K562 (cell line): ENCODE results near the gene PXK. TPM values are rescaled to one million over a fixed set of nuclear protein-coding genes. Genes with fewer than 3 reads are reported as not detected.

Experiments
- CBX8 ChIP-seq: fragments of 200-600 bp; sonication (generic); IDR thresholded peaks from 2 replicates; pipeline ENCODE4 v1.6.1; 2012; ENCODE audit warnings: borderline replicate concordance, mixed run types, low read depth, mild to moderate bottlenecking, moderate library complexity, mixed read lengths, low read length, control low read depth, inconsistent platforms; ENCODE audit not compliant: poor library complexity, severe bottlenecking; ENCODE audit errors: extremely low read depth
- HIVEP1 ChIP-seq: fragments of 250-450 bp; sonication (Bioruptor Pico); IDR thresholded peaks from 2 replicates; pipeline ENCODE4 v1.4.0; 2020; ENCODE audit warnings: mild to moderate bottlenecking
- SREBF1 ChIP-seq: fragments of 150-350 bp; IDR thresholded peaks from 2 replicates; pipeline ENCODE4 v1.6.1; 2014; ENCODE audit warnings: antibody characterized with exemption, low read depth, low read length, borderline replicate concordance
- U2AF2 ChIP-seq: fragments of 200-400 bp; formaldehyde crosslinking; optimal IDR thresholded peaks from 2 replicates; pipeline ENCODE3; 2017; ENCODE audit warnings: low read depth, mild to moderate bottlenecking, low read length
- polyA plus RNA-seq, 8 experiments: library from polyadenylated mRNA; depleted of rRNA in 4 of 8; stranded (reverse) in 5 of 8; unstranded in 3 of 8; fragments of >200 nt; fragmentation: Nextera tagmentation in 2 of 8; fragmentation: Illumina TruSeq in 1 of 8; extraction: Ambion mirVana in 2 of 8; extraction: Trizol in 1 of 8; gene quantifications; 2 replicates each; pipeline versions ENCODE4 v1.2.1 to v1.2.3, GENCODE V29; 2011 to 2014; ENCODE audit warnings: inconsistent platforms in 1 of 8, missing spikeins in 1 of 8
- total RNA-seq, 7 experiments: library from RNA; depleted of rRNA in 6 of 7; stranded (reverse); fragments of >200 nt in 6 of 7; fragmentation: Illumina TruSeq in 2 of 7; extraction: Trizol in 2 of 7; gene quantifications; 2 replicates each; pipeline versions ENCODE4 v1.2.1 to v1.2.3, GENCODE V29; 2011 to 2021; ENCODE audit warnings: low replicate concordance in 1 of 7
- TF ChIP-seq, protein P1 (sequence below): fragments of 450-650 bp; IDR thresholded peaks from 2 replicates; pipeline ENCODE4 v1.6.1; 2016; ENCODE audit warnings: low read depth
- TF ChIP-seq, protein P2 (sequence below), 2 experiments: fragments of 450-650 bp in 1 of 2; IDR thresholded peaks; 2 replicates each; pipeline ENCODE4 v1.6.1; 2011 to 2017; ENCODE audit warnings: low read depth in 2 of 2, antibody characterized with exemption in 1 of 2, borderline replicate concordance in 1 of 2, low read length in 1 of 2, mild to moderate bottlenecking in 1 of 2, mixed read lengths in 1 of 2; ENCODE audit not compliant: control insufficient read depth in 1 of 2
- TF ChIP-seq, protein P3 (sequence below), 3 experiments: IDR thresholded peaks in 2 of 3; conservative IDR thresholded peaks in 1 of 3; 2 replicates each; pipeline ENCODE4 v1.5.1; 2011 to 2012; ENCODE audit warnings: low read length in 3 of 3, mild to moderate bottlenecking in 3 of 3, control low read depth in 2 of 3, improper control_type of control experiment in 1 of 3, inconsistent platforms in 1 of 3, low read depth in 1 of 3, mixed read lengths in 1 of 3, moderate library complexity in 1 of 3; ENCODE audit not compliant: insufficient read depth in 2 of 3

PXK gene
- total and polyA plus RNA-seq, 9 of the 15 experiments (the other 6 are each of a cell fraction or from before 2014, with no cell fraction given), result 3.3 to 19.9 (median 11.3) TPM

DNA sequence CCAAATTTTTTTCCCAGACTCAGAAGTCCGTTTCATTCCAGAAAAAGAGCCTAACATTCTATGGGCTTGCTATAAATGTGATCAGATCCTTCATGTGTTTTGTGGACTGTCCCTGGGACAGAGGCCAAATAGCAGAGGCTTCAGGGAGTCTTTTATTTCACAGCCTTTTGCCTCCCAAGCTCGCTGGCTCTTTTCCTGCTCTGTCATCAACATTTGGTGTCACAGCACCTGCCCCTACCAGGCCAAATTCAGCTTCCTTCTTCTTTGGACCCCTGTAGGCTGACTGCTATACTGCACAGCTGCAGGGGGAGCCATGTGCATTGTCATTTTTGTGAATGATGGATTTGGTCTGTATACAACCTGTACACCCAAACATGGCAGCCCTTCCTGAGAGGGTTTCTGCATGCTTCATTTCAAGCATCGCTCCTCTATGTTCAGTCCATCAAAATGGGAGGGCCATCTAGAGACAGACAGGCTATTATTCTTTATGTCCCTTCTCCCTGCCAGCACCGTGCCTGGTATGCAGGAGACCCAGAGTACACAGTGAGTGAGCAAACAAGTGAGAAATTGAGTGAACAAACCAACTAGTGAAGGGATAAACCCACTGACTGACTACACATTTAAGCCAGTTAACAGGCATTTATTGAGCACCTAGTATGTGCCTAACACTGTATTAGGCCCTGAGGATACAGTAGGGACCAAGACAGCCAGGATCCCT lies 44.5 kb upstream of the PXK start (continued):
- TF ChIP-seq, protein P1, sequence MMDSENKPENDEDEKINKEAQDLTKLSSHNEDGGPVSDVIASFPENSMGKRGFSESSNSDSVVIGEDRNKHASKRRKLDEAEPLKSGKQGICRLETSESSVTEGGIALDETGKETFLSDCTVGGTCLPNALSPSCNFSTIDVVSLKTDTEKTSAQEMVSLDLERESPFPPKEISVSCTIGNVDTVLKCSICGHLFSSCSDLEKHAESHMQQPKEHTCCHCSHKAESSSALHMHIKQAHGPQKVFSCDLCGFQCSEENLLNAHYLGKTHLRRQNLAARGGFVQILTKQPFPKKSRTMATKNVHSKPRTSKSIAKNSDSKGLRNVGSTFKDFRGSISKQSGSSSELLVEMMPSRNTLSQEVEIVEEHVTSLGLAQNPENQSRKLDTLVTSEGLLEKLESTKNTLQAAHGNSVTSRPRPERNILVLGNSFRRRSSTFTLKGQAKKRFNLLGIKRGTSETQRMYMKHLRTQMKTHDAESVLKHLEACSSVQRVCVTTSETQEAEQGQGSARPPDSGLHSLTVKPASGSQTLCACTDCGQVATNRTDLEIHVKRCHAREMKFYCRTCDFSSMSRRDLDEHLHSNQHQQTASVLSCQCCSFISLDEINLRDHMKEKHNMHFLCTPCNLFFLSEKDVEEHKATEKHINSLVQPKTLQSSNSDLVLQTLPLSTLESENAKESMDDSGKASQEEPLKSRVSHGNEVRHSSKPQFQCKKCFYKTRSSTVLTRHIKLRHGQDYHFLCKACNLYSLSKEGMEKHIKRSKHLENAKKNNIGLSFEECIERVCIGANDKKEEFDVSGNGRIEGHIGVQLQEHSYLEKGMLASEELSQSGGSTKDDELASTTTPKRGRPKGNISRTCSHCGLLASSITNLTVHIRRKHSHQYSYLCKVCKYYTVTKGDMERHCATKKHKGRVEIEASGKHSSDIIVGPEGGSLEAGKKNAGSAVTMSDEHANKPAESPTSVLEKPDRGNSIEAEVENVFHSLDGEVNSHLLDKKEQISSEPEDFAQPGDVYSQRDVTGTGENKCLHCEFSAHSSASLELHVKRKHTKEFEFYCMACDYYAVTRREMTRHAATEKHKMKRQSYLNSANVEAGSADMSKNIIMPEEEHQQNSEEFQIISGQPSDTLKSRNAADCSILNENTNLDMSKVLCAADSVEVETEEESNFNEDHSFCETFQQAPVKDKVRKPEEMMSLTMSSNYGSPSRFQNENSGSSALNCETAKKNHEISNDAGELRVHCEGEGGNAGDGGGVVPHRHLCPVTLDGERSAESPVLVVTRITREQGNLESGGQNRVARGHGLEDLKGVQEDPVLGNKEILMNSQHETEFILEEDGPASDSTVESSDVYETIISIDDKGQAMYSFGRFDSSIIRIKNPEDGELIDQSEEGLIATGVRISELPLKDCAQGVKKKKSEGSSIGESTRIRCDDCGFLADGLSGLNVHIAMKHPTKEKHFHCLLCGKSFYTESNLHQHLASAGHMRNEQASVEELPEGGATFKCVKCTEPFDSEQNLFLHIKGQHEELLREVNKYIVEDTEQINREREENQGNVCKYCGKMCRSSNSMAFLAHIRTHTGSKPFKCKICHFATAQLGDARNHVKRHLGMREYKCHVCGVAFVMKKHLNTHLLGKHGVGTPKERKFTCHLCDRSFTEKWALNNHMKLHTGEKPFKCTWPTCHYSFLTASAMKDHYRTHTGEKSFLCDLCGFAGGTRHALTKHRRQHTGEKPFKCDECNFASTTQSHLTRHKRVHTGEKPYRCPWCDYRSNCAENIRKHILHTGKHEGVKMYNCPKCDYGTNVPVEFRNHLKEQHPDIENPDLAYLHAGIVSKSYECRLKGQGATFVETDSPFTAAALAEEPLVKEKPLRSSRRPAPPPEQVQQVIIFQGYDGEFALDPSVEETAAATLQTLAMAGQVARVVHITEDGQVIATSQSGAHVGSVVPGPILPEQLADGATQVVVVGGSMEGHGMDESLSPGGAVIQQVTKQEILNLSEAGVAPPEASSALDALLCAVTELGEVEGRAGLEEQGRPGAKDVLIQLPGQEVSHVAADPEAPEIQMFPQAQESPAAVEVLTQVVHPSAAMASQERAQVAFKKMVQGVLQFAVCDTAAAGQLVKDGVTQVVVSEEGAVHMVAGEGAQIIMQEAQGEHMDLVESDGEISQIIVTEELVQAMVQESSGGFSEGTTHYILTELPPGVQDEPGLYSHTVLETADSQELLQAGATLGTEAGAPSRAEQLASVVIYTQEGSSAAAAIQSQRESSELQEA, result no peak
- no peak for TF ChIP-seq HIVEP1 (CRISPR knock-in tag)
- no peak for TF ChIP-seq SREBF1
- TF ChIP-seq U2AF2, result no peak
- TF ChIP-seq, protein P2, sequence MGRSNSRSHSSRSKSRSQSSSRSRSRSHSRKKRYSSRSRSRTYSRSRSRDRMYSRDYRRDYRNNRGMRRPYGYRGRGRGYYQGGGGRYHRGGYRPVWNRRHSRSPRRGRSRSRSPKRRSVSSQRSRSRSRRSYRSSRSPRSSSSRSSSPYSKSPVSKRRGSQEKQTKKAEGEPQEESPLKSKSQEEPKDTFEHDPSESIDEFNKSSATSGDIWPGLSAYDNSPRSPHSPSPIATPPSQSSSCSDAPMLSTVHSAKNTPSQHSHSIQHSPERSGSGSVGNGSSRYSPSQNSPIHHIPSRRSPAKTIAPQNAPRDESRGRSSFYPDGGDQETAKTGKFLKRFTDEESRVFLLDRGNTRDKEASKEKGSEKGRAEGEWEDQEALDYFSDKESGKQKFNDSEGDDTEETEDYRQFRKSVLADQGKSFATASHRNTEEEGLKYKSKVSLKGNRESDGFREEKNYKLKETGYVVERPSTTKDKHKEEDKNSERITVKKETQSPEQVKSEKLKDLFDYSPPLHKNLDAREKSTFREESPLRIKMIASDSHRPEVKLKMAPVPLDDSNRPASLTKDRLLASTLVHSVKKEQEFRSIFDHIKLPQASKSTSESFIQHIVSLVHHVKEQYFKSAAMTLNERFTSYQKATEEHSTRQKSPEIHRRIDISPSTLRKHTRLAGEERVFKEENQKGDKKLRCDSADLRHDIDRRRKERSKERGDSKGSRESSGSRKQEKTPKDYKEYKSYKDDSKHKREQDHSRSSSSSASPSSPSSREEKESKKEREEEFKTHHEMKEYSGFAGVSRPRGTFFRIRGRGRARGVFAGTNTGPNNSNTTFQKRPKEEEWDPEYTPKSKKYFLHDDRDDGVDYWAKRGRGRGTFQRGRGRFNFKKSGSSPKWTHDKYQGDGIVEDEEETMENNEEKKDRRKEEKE (IDR thresholded peaks at IDR 0.05; ENCODE audit: borderline replicate concordance in 1 of 2, control insufficient read depth in 1 of 2, low read depth in 2 of 2, low read length in 1 of 2), result no peak
- TF ChIP-seq, protein P3, sequence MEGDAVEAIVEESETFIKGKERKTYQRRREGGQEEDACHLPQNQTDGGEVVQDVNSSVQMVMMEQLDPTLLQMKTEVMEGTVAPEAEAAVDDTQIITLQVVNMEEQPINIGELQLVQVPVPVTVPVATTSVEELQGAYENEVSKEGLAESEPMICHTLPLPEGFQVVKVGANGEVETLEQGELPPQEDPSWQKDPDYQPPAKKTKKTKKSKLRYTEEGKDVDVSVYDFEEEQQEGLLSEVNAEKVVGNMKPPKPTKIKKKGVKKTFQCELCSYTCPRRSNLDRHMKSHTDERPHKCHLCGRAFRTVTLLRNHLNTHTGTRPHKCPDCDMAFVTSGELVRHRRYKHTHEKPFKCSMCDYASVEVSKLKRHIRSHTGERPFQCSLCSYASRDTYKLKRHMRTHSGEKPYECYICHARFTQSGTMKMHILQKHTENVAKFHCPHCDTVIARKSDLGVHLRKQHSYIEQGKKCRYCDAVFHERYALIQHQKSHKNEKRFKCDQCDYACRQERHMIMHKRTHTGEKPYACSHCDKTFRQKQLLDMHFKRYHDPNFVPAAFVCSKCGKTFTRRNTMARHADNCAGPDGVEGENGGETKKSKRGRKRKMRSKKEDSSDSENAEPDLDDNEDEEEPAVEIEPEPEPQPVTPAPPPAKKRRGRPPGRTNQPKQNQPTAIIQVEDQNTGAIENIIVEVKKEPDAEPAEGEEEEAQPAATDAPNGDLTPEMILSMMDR (IDR thresholded peaks at IDR 0.05 in 2 of 3, conservative IDR thresholded peaks at IDR 0.05 in 1 of 3; ENCODE audit: insufficient read depth in 2 of 3, low read depth in 1 of 3, low read length in 3 of 3), result peak in 2 of 3 experiments; percentile 34 to 39; a peak in 3 of 6 replicates
- TF ChIP-seq CBX8, result no peak
